ENCODE measurements around the gene RICTOR. TPM values are rescaled to one million over a fixed set of nuclear protein-coding genes. Genes with fewer than 3 reads are reported as not detected.

The RICTOR gene
- total RNA-seq, 2 donors from 2014 or later, result 27.6 to 31.8 TPM

GRCh38 chr5:39118638-39119037, 44.4 kb upstream of the RICTOR start:
- TF ChIP-seq CTCF (conservative IDR thresholded peaks at IDR 0.05), result no peak
- no peak overlapping the region for H3K9ac ChIP-seq (ENCODE audit: extremely low read depth, low read length, poor library complexity, severe bottlenecking)
- H3K36me3 ChIP-seq (ENCODE audit: control insufficient read depth, insufficient read depth, low read length), result no peaks in the 10 kb centered on the region
- Mint-ChIP-seq H3K9me3 (no peaks in the 10 kb centered on the region), H3K4me3 (no peak overlapping the region), H3K27me3 (ENCODE audit: insufficient read depth) (no peaks in the 10 kb centered on the region), H3K36me3 (ENCODE audit: low read depth) (no peaks in the 10 kb centered on the region), H3K27ac (no peak overlapping the region), H3K4me1 (no peaks in the 10 kb centered on the region)
- H3K9me3 ChIP-seq (ENCODE audit: control insufficient read depth, low read length), result no peaks in the 10 kb centered on the region
- no peak overlapping the region for H3K27ac ChIP-seq (ENCODE audit: low read depth, low read length)
- H3K27me3 ChIP-seq (ENCODE audit: control insufficient read depth, insufficient read depth, low read length, poor library complexity, severe bottlenecking), result no peaks in the 10 kb centered on the region
- WGBS, 2 experiments (ENCODE audit: insufficient coverage in 1 of 2, insufficient read length in 1 of 2), result 88 to 100% methylated on average over 2 of the region's 2 CpGs
- no peaks in the 10 kb centered on the region for H3K4me1 ChIP-seq (ENCODE audit: control insufficient read depth, insufficient read depth, low read length)
- no peak for DNase-seq
- no peak overlapping the region for H3K4me3 ChIP-seq (ENCODE audit: low read length)

- H3K9me3 Mint-ChIP-seq, result no peaks in the 10 kb centered on the region
- no peaks in the 10 kb centered on the region for H3K9me3 ChIP-seq (ENCODE audit: control insufficient read depth, low read length)
- H3K4me3 Mint-ChIP-seq, result no peak overlapping the region
- WGBS, 2 experiments (ENCODE audit: insufficient coverage in 1 of 2, insufficient read length in 1 of 2), result 85 to 89% methylated on average over 2 of the region's 2 CpGs
- no peaks in the 10 kb centered on the region for H3K27me3 ChIP-seq (ENCODE audit: control insufficient read depth, insufficient read depth, low read length, poor library complexity, severe bottlenecking)
- no peaks in the 10 kb centered on the region for H3K4me1 ChIP-seq (ENCODE audit: control insufficient read depth, insufficient read depth, low read length)
- no peak overlapping the region for H3K27ac ChIP-seq (ENCODE audit: low read depth, low read length)
- H3K9ac ChIP-seq (ENCODE audit: extremely low read depth, low read length, poor library complexity, severe bottlenecking), result no peak overlapping the region
- TF ChIP-seq CTCF (conservative IDR thresholded peaks at IDR 0.05), result no peak
- DNase-seq, result no peak
- no peak overlapping the region for H3K27ac Mint-ChIP-seq
- H3K36me3 ChIP-seq (ENCODE audit: control insufficient read depth, insufficient read depth, low read length), result no peaks in the 10 kb centered on the region
- H3K27me3 Mint-ChIP-seq (ENCODE audit: insufficient read depth), result no peaks in the 10 kb centered on the region
- no peaks in the 10 kb centered on the region for H3K36me3 Mint-ChIP-seq (ENCODE audit: low read depth)
- no peaks in the 10 kb centered on the region for H3K4me1 Mint-ChIP-seq
- no peak overlapping the region for H3K4me3 ChIP-seq (ENCODE audit: low read length)
Measured at GRCh38 chr5:39117401-39117800, 43.2 kb upstream of the RICTOR start.

- no peaks in the 10 kb centered on the region for H3K36me3 Mint-ChIP-seq (ENCODE audit: low read depth)
Measured at GRCh38 chr5:39116344-39117170, 42.4 kb upstream of the RICTOR start.

More at GRCh38 chr5:39116344-39117170, 42.4 kb upstream of the RICTOR start:
- no peak for TF ChIP-seq CTCF (conservative IDR thresholded peaks at IDR 0.05)
- Histone ChIP-seq H3K27ac (ENCODE audit: low read depth, low read length) (no peak overlapping the region), H3K36me3 (ENCODE audit: control insufficient read depth, insufficient read depth, low read length) (no peaks in the 10 kb centered on the region), H3K4me1 (ENCODE audit: control insufficient read depth, insufficient read depth, low read length) (no peaks in the 10 kb centered on the region), H3K9ac (ENCODE audit: extremely low read depth, low read length, poor library complexity, severe bottlenecking) (no peak overlapping the region), H3K9me3 (ENCODE audit: control insufficient read depth, low read length) (no peaks in the 10 kb centered on the region), H3K4me3 (ENCODE audit: low read length) (no peak overlapping the region), H3K27me3 (ENCODE audit: control insufficient read depth, insufficient read depth, low read length, poor library complexity, severe bottlenecking) (no peaks in the 10 kb centered on the region)
- Mint-ChIP-seq H3K4me1 (no peaks in the 10 kb centered on the region), H3K27me3 (ENCODE audit: insufficient read depth) (no peaks in the 10 kb centered on the region), H3K4me3 (no peak overlapping the region), H3K27ac (no peak overlapping the region), H3K9me3 (no peaks in the 10 kb centered on the region)
- DNase-seq, result no peak
- 100% methylated on average over 1 to 2 of the region's 3 CpGs for WGBS, 2 experiments (ENCODE audit: insufficient coverage in 1 of 2, insufficient read length in 1 of 2)

All from endodermal cell (in vitro differentiated cells).